Cortex of kidney (tissue), 1 donor: Measurements from ENCODE around the gene FGFR1OP2.
"Not testable (repeated sequence)": the region's sequence is repeated elsewhere in the genome, so short reads cannot be mapped to it uniquely, and the experiment has no call there.

Experiments used
- DNase-seq: peaks from one replicate; lab custom pipeline; 2025; lab: John Stamatoyannopoulos, UW

The FGFR1OP2 gene

DNA sequence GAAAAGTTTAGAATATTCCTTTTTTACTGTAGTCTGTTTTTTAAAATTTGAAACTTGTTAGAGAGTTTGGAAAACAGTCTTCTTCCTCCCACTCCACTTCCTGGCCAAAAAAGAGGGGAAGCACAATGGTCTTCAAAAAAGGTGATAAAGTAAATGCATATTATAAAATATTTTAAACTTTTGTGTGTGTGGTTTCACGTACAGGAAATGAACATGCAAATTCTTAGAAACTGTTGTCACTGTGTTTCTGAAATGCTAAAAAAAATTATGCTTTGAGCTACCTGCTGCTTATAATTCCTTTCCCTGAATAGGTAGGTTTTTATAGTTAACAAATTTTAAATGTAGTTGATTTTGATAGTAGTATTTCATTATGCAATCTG, 2.9 kb downstream of the FGFR1OP2 start:
- no peak for DNase-seq

DNA sequence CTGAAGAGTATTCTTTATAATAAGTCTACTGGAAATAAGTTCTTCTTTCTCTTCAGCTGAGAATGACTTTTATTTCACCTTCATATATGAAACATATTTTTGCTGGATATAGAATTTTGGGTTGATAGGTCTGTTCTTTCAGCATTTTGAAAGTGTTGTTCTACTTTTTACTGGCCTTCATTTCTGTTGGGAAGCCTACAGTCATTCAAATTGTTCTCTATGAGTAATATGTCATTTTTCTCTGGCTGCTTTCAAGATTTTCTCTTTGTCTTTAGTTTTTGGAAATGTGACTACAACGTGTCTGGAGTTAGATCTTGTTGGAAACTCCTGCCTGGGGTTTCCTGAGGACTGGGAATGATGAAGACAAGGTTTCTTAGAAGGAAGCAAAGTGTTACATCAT, 10.0 kb downstream of the FGFR1OP2 start:
- no peak for DNase-seq

DNA sequence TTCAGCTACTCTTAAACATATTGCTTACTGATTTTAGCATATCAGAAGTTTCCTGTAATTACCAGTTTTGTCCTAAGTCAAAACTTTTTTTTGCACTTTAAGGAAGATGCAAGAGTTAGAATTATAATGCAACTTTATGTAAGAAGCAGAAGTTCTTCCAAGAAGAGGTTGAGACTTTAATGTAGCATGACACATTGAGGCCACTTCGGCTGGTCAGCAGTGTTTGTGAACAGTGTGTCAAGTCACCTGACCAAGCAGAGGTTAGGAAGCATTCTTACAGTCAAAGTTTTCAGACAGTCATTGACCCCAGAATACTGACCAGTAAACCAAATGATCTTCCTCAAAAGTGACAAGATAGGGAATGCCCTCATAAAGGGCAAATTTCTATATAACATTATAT, 15.2 kb downstream of the FGFR1OP2 start:
- no peak for DNase-seq

DNA sequence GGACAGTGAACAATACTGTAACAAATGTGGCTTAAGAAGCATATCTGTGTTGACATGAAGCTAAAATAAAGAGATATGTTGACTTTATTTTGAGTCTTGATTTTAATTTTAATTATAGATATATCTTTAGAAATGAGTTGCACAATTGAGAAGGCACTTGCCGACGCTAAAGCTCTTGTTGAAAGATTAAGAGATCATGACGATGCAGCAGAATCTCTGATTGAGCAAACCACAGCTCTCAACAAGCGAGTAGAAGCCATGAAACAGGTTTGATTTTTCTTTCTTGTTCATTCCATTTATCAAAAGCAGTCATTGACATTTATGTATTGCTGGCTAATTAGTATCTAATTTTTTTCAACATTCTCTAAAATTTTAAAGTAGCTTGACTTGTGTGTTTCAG, 15.8 kb downstream of the FGFR1OP2 start:
- no peak for DNase-seq

- not testable (repeated sequence) for DNase-seq
Observed at GRCh38 chr12:26961391-26961790, 23.1 kb downstream of the FGFR1OP2 start.

- DNase-seq: no peak
Observed at GRCh38 chr12:26961803-26962202, 23.5 kb downstream of the FGFR1OP2 start.

GRCh38 chr12:26963413-26963812, 25.1 kb downstream of the FGFR1OP2 start:
- DNase-seq: no peak

DNA sequence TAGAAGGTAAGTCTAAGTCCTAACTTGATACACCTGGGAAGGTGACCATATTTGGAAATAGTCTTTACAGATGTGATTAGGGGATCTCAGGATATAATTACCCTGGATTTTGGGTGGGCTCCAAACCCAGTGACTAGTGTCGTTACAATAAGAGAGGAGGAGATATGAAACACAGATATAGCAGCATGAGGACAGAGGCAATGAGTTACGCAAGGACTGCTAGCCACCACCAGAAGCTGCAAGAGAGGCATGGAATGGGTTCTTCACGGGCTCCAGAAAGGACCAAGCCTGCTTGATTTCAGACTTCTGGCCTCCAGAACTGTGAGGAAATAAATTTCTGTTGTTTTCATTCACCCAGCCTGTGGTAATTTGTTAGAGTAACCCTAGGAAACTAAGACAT, 28.6 kb downstream of the FGFR1OP2 start:
- DNase-seq: no peak

DNA sequence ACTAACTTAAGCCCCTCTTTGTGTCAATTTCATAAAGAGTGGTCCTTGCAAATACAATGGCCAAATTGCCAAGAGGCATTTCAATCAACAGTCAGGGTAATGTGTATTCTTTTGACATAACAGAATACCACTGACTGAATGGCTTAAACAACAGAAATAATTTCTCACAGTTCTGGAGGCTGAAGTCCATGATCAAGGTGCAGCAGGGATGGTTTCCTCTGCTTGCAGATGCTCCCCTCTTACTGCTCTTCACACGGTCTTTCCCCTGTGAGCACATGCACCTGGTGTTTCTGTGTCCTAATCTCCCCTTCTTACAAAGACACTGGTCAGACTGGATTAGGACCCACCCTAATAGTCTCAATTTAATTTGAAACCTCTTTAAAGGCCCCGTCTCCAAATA, 31.9 kb downstream of the FGFR1OP2 start:
- no peak for DNase-seq

GRCh38 chr12:26971963-26972362, 33.7 kb downstream of the FGFR1OP2 start:
- no peak for DNase-seq

GRCh38 chr12:26976687-26977086, 38.4 kb downstream of the FGFR1OP2 start:
- DNase-seq: no peak

DNA sequence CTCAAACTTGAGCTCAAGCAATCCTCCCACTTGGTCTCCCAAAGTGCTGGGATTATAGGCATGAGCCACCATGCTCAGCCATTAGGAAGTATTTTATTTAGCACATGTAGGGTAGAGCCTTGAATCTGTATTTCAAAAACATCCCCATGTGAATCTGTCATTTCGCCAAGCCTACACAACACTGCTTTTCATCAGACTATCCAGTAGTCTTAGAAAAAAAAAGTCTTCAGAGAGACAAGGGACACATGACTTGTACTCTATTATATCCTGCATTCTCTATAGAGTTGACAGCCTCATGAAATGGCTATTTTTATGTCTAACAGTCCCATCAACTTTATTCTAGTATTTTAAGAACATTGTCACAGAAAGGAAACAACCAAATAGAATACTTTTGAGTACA, 40.5 kb downstream of the FGFR1OP2 start:
- DNase-seq: no peak

DNA sequence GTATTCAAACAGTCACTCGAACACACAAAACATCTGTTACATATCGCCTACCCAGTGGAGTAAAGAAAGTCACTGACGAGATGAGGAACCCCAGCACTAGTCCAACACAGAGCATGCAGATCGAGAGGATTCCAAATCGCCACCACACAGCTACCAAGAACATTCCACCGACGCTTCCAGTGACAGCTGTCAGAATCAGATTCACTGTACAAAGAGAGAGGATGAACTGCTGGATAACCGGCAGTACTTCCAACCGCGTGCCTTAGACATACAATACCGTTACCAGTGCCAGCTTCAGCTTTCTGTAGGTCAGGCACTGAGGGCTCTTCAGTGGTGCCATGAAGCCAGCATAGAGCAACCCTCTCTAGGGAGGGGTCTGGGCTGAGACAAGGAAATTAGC, 41.5 kb downstream of the FGFR1OP2 start:
- DNase-seq: no peak

- DNase-seq: no peak
Observed at GRCh38 chr12:26982866-26983265, 44.6 kb downstream of the FGFR1OP2 start.

DNA sequence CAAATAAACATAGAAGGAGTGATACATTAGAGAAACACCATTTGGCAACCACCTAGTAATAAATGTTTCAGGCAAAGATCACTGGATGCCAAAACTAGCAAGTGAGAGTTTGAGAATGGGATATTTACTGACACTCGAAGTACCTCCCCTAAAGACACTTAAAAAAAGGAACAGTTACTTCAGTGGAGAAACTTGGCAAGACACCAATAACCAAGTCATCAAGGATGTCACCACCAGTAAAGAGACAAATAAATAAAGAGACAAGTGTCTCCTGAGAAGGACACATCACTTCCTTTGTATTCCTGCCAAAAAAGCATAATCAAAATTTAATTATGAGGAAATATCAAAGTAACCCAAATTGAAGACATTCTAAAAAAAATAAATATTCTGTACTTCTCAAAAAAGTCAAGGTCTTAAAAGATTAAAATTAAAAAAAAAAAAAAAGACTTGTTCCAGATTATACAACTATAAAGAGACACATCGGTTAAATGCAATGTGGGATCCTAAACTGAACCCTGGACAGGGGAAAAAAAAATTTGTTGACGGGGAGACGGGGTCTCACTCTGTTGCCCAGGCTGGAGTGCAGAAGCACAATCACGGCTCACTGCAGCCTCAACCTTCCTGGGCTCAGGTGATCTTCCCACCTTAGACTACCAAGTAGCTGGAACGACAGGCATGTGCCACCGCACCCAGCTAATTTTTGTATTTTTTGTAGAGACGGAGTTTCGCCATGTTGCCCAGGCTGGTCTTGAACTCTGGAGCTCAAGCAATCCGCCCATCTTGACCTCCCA, 49.6 kb downstream of the FGFR1OP2 start:
- no peak for DNase-seq

DNA sequence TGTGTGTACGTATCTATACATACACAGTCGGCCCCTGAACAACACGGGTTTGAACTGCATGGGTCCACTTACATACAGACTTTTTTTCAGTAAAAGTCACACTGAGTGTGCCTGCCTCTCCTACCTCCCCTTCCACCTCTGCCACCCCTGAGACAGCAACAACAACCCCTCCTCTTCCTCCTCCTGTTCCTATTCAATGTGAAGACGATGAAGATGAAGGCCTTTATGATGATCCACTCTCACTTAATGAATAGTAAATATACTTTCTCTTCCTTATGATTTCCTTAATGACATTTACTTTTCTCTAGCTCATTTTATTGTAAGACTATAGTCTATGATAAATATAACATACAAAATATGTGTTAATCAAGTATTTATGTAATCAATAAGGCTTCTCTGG, 50.4 kb downstream of the FGFR1OP2 start:
- no peak for DNase-seq

DNA sequence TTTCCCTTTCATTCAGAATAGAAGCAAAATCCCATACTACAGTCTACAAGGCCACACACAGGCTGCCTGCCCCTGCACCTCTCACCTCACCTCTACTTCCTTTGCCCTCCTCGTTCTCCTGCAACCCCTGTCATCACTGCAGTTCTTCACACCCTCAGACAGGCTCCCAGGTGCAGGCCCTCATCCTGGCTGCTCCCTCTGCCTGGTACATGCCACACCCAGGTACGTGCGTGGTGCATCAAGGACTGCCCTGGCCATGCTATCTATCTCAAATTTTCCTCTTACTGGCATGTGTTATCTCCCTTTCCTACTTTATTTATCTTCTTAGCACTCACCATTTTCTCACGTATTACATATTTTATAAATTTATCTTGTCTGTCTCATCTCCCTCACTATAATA, 51.6 kb downstream of the FGFR1OP2 start:
- DNase-seq: no peak

DNA sequence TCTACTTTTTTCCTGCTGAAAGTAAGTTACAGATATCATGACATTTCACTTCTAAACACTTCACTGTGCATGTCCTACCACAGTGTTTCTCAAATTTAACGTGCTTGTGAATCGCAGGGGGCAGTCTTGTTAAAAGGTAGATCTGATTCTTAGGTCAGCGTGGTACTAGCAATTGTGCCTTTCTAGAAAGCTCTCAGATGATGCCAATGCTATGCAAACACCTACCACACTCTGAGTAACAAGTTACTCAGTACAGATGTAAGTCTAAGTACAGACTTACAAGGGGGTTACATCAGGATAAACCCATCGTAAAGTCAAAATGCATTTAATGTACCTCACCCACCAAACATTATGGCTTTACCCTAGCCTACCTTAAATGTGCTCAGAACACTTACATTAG, 53.6 kb downstream of the FGFR1OP2 start:
- DNase-seq: no peak

GRCh38 chr12:26994109-26994508, 55.8 kb downstream of the FGFR1OP2 start:
- DNase-seq: no peak

DNA sequence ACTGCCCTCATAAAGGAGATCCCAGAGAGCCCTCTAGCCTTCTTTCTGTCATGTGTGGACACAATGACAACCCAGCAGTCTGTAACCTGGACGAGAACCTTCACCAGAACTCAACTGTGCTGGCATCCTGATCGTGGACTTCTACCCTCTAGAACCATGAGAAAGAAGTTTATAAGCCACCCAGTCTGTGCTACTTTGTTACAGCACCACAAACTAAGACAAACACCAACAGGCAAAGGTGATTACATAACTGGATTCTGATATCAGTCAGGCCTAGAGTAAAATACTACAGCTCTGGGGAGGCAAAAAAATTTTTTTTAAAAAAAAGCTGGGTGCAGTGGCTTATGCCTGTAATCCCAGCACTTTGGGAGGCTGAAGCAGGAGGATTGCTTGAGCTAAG, 57.4 kb downstream of the FGFR1OP2 start:
- DNase-seq: no peak

DNA sequence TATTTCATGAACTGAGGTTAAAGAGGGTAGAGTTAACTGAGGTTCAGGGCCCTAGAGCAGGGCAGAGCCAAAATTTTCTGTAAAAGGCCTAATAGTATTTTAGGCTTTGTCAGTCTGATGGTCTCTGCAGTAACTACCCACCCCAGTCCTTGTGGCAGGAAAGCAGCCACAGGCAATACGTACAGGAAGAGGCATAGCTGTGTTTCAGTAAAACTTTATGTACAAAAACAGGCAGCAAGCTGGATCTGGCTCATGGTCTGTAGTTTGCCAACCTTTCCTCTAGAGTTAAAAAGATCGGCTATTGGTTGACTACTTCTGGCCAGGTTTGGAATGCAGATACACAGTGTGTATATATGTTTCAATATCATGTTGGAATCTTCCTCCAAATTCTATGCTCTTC, 58.7 kb downstream of the FGFR1OP2 start:
- DNase-seq: no peak

GRCh38 chr12:27000961-27001360, 62.7 kb downstream of the FGFR1OP2 start:
- no peak for DNase-seq

- no peak for DNase-seq
Observed at GRCh38 chr12:27001663-27002062, 63.4 kb downstream of the FGFR1OP2 start.

DNA sequence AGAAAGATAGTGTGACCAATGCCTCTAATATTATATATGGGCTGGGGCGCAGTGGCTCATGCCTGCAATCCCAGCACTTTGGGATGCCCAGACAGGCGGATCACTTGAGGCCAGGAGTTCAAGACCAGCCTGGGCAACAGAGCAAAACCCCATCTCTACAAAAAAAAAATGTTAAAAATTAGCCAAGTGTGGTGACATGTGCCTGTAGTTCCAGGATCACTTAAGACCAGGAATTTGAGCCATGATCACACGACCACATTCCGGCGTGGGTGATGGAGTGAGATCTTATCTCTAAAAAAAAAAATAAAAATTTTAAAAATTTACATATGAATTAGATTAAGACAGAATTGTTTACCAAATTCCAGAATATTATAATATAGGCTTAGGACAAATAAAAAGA, 63.9 kb downstream of the FGFR1OP2 start:
- no peak for DNase-seq
